WI38 (cell line): ENCODE data around the gene KRTAP5-4.

Experiments used
- H3K4me3 ChIP-seq: 2 replicates; pipeline ENCODE4 v1.5.1; 2011; ENCODE audit warnings: low read depth, mild to moderate bottlenecking, control low read depth, low read length
- TF ChIP-seq, protein P1 (sequence below): IDR thresholded peaks from 2 replicates; pipeline ENCODE4 v1.5.1; 2012; ENCODE audit warnings: low read depth, mild to moderate bottlenecking, control low read depth, low read length

The KRTAP5-4 gene

DNA sequence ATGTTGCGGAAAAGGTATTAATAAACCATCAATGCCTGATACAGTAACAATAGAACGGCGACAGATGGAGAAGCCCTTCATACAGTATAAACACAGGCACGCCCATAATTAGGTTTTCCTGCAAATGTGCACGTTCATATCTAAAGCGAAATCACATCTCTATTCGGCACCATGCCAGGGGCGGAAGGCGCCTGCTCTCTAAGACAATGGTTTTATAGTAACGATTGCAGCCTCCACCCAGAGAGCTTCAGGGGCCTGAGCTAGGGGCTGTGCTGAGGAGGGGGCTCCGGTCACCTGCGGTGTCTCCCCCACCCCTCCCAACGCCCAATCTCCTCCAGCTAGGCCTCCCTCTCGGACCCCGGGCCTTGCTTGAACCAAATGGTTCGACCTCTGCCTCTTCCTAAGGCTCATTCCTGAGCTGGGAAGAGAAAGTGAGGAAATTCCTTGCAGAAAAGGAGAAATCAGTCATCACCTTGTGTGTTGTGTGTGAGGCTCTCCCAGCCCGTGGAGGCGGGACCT is 17.2 kb upstream of the KRTAP5-4 start:
- TF ChIP-seq, protein P1, sequence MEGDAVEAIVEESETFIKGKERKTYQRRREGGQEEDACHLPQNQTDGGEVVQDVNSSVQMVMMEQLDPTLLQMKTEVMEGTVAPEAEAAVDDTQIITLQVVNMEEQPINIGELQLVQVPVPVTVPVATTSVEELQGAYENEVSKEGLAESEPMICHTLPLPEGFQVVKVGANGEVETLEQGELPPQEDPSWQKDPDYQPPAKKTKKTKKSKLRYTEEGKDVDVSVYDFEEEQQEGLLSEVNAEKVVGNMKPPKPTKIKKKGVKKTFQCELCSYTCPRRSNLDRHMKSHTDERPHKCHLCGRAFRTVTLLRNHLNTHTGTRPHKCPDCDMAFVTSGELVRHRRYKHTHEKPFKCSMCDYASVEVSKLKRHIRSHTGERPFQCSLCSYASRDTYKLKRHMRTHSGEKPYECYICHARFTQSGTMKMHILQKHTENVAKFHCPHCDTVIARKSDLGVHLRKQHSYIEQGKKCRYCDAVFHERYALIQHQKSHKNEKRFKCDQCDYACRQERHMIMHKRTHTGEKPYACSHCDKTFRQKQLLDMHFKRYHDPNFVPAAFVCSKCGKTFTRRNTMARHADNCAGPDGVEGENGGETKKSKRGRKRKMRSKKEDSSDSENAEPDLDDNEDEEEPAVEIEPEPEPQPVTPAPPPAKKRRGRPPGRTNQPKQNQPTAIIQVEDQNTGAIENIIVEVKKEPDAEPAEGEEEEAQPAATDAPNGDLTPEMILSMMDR = no peak
- no peak overlapping the region for H3K4me3 ChIP-seq

DNA sequence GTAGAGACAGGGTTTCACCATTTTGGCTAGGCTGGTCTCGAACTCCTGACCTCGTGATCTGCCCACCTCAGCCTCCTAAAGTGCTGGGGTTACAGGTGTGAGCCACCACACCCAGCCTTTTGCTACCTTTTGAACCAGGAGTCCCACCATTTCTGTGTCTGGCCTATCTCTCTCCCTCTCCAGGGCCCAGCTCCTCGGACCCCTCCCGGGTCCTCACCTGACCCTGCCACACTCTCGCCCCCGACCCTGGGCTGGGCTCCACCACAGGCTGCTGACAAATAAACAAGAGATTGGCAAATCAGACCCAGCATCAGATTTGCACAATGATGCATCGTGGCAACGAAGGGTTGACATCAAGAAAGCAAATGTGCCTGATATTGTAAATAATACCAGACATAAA is 16.4 kb upstream of the KRTAP5-4 start:
- no peak overlapping the region for H3K4me3 ChIP-seq
- TF ChIP-seq, protein P1 = no peak

DNA sequence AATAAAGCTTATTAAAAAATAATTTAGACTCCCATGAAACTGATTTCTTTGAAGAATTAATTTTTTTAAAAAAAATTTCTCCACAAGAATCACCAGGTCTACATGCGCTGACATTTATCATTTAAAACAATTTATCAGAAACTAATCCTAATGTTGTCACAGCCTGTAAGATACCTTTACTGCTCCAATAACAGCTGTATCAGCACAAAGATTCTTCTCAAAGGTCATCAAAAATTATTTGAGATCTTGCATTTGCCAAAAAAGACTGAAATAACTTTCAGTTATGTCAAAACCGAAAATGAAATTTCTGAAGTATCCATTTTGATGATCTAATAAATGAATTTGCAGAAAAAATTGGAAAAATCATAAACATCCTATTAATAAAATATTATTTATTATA is 15.7 kb upstream of the KRTAP5-4 start:
- TF ChIP-seq, protein P1 = no peak
- no peak overlapping the region for H3K4me3 ChIP-seq

DNA sequence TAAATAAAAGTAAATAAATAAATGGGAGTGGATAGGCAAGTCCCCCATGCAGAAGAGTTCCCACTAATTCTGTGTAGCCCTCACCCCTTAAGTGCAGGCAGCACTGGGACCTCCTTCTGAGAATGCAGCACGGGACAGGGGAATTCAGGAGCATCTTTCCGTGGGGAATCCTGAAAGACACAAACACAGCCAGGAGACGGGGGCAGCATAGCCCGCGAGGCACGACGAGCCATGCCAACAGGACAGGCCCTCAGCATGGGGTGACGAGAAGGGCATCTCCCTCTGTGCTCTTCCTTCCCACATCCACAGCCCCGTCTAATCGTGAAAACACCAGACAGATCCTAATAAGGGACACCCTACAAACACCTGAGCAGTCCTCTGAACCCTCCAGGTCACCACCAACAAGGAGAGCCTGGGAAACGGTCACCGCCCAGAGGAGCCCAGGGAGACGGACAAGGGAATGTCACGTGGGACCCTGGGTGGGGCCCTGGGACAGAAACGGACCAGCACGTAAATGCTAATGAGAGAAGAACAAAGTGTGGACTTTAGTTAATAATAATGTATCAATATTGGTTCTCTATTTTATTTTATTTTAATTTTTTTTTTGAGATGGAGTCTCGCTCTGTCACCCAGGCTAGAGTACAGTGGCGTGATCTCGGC is 14.5 kb upstream of the KRTAP5-4 start:
- H3K4me3 ChIP-seq = no peak overlapping the region
- TF ChIP-seq, protein P1 = no peak

DNA sequence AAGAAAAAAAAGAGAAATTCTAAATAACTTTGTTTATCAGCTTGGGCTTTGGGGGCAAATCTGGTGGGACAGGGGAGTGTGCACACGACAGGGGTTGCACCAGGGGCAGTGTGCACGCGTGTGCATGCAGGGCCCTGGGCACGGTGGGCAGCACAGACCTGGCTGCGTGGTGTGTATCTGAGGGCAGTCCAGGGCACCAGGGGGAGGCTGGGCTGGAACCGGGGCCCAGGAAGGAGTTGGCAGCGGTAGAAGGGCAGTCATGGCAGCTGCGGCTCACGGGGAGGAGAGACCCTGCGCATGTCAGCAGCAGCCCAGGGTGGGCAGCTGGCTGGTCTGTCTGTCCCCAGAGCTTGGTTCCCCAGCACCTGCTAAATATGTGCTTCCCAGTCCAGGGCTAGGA is 11.9 kb upstream of the KRTAP5-4 start:
- no peak overlapping the region for H3K4me3 ChIP-seq
- TF ChIP-seq, protein P1 = no peak

DNA sequence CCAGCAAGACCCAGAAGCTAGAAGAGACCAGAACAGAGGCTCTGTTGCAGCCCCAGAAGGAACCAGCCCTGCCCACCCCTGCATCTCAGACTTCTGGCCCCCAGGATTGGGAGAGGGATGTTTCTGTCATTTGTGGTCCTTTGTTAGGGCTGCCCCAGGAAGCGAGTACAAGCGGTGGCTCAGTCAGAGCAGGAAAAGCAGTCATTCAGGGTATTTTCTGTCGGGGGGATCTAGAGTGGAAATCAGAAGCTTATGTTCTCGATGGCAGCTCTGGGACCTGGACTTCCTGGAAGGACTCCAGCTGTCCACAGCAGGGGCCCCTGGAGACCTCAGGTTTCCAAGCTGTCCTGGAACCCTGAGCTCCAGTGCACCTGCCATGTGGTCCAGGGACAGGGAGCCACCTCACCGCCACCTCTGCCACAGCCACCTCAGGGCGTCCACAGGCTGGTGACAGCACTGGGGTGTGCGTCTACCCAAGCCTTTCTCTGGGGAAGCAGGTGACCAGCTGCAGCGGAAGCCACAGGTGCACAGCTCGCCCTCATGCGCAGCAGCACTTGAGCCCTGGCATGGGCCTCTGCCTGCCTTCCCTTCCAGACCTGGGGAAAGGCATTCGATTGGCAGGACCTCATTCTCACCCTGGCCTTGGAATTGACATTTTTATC is 10.2 kb upstream of the KRTAP5-4 start:
- TF ChIP-seq, protein P1 = no peak
- H3K4me3 ChIP-seq = no peak overlapping the region

DNA sequence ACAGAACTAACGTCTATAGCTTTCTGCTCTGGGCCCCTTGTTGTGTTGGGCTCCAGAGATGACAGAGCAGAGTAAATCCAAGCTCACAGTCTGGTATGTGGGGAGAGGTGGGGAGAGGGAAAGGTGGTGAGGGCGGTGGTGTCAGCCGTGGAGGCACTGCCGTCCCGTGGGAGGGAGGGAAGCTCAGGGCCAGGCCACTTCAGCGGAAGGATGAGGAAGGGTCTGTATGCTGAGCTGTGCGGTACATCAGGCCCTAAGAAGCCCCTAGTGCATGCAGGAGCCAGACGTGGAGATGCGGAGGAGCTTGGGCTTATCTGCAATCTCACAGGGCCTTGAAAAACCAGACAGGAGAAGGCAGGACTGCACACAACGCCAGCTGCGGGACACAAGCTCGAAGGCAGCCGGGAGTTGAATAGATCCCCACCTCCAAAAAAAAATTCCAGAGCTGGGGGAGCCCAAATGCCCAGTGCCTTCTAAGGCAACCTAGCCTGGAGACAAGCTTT is 9.2 kb upstream of the KRTAP5-4 start:
- no peak overlapping the region for H3K4me3 ChIP-seq
- TF ChIP-seq, protein P1 = no peak
